ENCODE data around the gene RFPL4AL1.
"Not testable (repeated sequence)": the region's sequence is repeated elsewhere in the genome, so short reads cannot be mapped to it uniquely, and the experiment has no call there.

RFPL4AL1 gene

GRCh38 chr19:55768818-55769217, at the start of gene RFPL4AL1:
Gene RFPL4AL1, plus strand, starts transcription at chr19:55769118. Its CDS starts 2,687 bp downstream, at chr19:55771805.
- DNase-seq, result not testable (repeated sequence)

GRCh38 chr19:55720214-55720746, 48.6 kb upstream of the RFPL4AL1 start:
- no peak for DNase-seq

- no peak for DNase-seq
These were observed 48.1 kb upstream of the RFPL4AL1 start for GRCh38 chr19:55720801-55721200.

GRCh38 chr19:55723491-55723890, 45.4 kb upstream of the RFPL4AL1 start:
- no peak for DNase-seq

GRCh38 chr19:55730378-55730777, 38.5 kb upstream of the RFPL4AL1 start:
- DNase-seq, result not testable (repeated sequence)

GRCh38 chr19:55738302-55738701, 30.6 kb upstream of the RFPL4AL1 start, which contains the start of gene NLRP9:
Gene NLRP9, minus strand, starts transcription at chr19:55738402. Its CDS starts 28 bp downstream, at chr19:55738374.
- no peak for DNase-seq

- no peak for DNase-seq
These were observed 18.2 kb upstream of the RFPL4AL1 start for GRCh38 chr19:55750715-55751114.

GRCh38 chr19:55753401-55753800, 15.5 kb upstream of the RFPL4AL1 start:
- DNase-seq, result no peak

GRCh38 chr19:55756808-55757207, 12.1 kb upstream of the RFPL4AL1 start:
- DNase-seq, result not testable (repeated sequence)

GRCh38 chr19:55758797-55759196, 10.1 kb upstream of the RFPL4AL1 start, which contains the start of gene RFPL4A:
Gene RFPL4A, plus strand, starts transcription at chr19:55759097. Its CDS starts 2,704 bp downstream, at chr19:55761801.
- not testable (repeated sequence) for DNase-seq

GRCh38 chr19:55766466-55766865, 2.5 kb upstream of the RFPL4AL1 start:
- no peak for DNase-seq

- not testable (repeated sequence) for DNase-seq
These were observed 714 bp downstream of the RFPL4AL1 start for GRCh38 chr19:55769632-55770031.

- peak; percentile 29 for DNase-seq
These were observed 8.6 kb downstream of the RFPL4AL1 start for GRCh38 chr19:55777528-55777927.

- DNase-seq, result no peak
These were observed 9.4 kb downstream of the RFPL4AL1 start for GRCh38 chr19:55778331-55778730.

- DNase-seq, result no peak
These were observed 12.2 kb downstream of the RFPL4AL1 start for GRCh38 chr19:55781112-55781511.

- no peak for DNase-seq
These were observed 26.1 kb downstream of the RFPL4AL1 start for GRCh38 chr19:55795021-55795420.

GRCh38 chr19:55801416-55801815, 32.5 kb downstream of the RFPL4AL1 start:
- DNase-seq, result no peak

- DNase-seq, result no peak
These were observed 33.4 kb downstream of the RFPL4AL1 start for GRCh38 chr19:55802281-55802680.

- peak; percentile 96 for DNase-seq
These were observed 40.6 kb downstream of the RFPL4AL1 start for GRCh38 chr19:55809381-55810058.

GRCh38 chr19:55811340-55811739, 42.4 kb downstream of the RFPL4AL1 start:
- DNase-seq, result no peak

- DNase-seq, result no peak
These were observed 43.5 kb downstream of the RFPL4AL1 start for GRCh38 chr19:55812449-55812848.

GRCh38 chr19:55813906-55814305, 45.0 kb downstream of the RFPL4AL1 start:
- no peak for DNase-seq

GRCh38 chr19:55820037-55820436, 51.1 kb downstream of the RFPL4AL1 start:
- DNase-seq, result no peak
